Bronchial epithelial cell (primary cell): ENCODE data around the gene CPNE2. TPM values are rescaled to one million over a fixed set of nuclear protein-coding genes. Genes with fewer than 3 reads are reported as not detected.

ENCODE experiments used
- DNase-seq: peaks from one replicate; pipeline ENCODE4 v3.0.0-alpha.2; 2010; ENCODE audit warnings: low read depth
- FAIRE-seq: peaks from 2 replicates; lab custom pipeline; 2011; peaks lifted over from hg19 to GRCh38; lab: Jason Lieb, UNC
- H3K27me3 ChIP-seq: 2 replicates; pipeline ENCODE4 v1.5.1; 2011; ENCODE audit warnings: low read length; ENCODE audit not compliant: control insufficient read depth, insufficient read depth
- H3K36me3 ChIP-seq: 2 replicates; pipeline ENCODE4 v1.5.1; 2011; ENCODE audit warnings: low read length; ENCODE audit not compliant: control insufficient read depth, insufficient read depth
- H3K4me3 ChIP-seq: 2 replicates; pipeline ENCODE4 v1.5.1; 2011; ENCODE audit warnings: mild to moderate bottlenecking, low read depth, low read length, control low read depth
- total RNA-seq: library from RNA; depleted of rRNA; stranded (reverse); fragments of >200 nt; gene quantifications from 2 replicates; pipeline ENCODE4 v1.2.1, GENCODE V29; 2014
- TF ChIP-seq, protein P1 (sequence below): IDR thresholded peaks from 2 replicates; pipeline ENCODE4 v1.5.1; 2011; ENCODE audit warnings: mild to moderate bottlenecking, moderate library complexity, low read length, control low read depth, inconsistent platforms; ENCODE audit not compliant: insufficient read depth, severe bottlenecking

CPNE2 gene
- total RNA-seq, 1 donor from 2014 or later = 5.0 TPM

DNA sequence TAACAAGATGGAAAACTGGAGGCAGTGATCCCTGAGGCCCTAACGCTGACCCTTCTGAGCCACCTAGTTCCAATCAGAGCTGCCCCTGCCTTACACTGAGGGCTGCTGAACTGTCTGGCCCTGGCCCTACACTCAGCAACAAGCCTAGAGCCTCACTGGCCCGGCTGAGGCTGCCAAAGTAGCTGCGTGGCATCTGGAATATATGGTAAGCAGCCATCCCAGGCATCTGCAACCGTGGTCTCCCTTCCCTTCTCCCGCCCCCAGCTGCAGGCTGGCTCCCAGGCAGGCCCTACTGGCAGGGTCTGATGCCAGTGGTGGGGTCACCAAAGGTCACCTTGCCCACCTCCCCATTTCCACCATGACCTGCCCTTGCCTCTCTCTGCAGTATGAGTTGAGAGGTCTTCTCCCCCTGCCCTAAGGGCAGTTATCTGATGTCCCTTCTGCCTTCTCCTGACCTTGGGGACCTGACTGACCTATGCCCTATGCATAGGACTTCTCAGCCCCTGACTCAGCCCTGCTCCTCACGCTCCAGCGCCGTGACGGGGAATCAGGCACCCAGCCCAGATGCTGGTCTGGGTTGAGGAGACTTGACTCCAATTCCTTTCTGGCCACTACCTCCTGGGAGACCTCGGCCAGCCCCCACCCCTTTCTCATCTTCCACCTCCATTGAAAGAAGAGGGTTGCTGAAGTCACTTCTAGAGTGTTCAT lies 45.3 kb downstream of the CPNE2 start:
- FAIRE-seq = peak; percentile 36
- H3K4me3 ChIP-seq = no peak overlapping the region
- H3K36me3 ChIP-seq = no peaks in the 10 kb centered on the region
- TF ChIP-seq, protein P1, sequence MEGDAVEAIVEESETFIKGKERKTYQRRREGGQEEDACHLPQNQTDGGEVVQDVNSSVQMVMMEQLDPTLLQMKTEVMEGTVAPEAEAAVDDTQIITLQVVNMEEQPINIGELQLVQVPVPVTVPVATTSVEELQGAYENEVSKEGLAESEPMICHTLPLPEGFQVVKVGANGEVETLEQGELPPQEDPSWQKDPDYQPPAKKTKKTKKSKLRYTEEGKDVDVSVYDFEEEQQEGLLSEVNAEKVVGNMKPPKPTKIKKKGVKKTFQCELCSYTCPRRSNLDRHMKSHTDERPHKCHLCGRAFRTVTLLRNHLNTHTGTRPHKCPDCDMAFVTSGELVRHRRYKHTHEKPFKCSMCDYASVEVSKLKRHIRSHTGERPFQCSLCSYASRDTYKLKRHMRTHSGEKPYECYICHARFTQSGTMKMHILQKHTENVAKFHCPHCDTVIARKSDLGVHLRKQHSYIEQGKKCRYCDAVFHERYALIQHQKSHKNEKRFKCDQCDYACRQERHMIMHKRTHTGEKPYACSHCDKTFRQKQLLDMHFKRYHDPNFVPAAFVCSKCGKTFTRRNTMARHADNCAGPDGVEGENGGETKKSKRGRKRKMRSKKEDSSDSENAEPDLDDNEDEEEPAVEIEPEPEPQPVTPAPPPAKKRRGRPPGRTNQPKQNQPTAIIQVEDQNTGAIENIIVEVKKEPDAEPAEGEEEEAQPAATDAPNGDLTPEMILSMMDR = no peak
- DNase-seq = no peak
- no peaks in the 10 kb centered on the region for H3K27me3 ChIP-seq

DNA sequence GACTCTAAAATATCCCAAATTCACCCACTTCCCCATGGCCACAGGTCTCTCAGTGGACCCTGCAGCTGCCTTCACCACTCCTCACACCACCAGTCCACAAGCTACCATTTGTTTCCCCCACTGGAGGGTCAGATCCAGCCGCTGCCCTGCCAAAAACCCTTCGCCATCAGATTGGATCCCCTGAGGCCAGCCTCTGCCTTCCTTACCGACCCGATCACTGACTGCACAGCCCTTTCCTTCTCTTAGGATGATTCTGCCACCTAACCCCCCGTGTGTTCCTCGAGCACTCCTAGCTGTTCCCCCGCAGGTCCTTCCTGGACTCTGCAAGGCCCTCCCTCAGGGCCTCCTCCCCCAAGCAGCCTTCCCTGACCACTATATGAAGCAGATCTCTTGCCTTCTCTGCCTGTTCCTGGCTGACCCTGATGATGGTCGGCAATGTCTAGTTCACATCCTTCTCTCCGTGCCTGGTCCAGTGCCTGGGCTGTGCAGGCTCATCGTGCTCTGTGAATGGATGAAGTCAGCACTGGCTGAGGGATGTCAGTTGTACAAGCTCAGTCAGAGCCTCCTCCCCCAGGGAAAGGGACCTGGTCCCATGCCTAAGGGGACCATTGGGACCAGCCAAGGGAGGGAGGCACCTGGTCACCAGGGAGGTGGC lies 46.0 kb downstream of the CPNE2 start:
- DNase-seq (no peak), FAIRE-seq (no peak)
- Histone ChIP-seq H3K36me3 (no peaks in the 10 kb centered on the region), H3K27me3 (no peaks in the 10 kb centered on the region), H3K4me3 (no peak overlapping the region)
- TF ChIP-seq, protein P1 = no peak

DNA sequence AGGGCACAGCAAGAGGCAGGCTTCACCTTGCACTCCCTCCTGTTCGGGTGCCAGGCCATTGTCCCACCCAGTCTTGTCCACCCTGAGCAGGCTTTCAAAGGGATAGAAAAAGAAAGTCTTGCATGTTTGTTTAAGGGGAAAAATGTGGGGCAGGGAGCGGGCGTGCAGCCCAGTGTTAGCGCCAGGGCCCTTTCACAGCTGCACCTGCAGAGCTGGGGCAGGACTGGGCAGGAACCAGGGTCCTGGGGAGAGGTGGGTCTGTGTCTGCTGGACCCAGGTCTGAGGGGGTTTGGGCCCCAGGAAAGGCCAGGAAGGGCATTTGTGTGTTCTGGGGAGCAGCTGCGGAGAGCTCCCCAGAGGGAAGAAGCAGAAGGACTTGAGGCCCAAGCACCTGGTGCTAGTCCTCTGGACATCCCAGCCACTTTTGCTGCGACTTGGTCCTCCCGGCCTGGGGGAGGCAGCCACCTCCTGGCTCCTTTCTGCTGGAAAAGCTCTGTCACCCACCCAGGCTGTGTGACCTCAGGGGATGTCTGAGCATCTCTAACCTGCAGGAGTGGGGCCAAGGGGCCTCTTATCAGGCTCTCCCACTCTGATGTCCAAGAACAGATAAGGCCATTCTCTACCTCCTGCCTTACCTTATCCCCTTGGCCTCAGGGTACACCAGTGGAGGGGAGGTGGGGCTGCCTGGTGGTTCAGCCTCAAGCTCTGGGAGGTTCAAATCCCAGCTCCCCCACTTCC lies 48.7 kb downstream of the CPNE2 start:
- DNase-seq (no peak), FAIRE-seq (no peak)
- TF ChIP-seq, protein P1 = no peak

DNA sequence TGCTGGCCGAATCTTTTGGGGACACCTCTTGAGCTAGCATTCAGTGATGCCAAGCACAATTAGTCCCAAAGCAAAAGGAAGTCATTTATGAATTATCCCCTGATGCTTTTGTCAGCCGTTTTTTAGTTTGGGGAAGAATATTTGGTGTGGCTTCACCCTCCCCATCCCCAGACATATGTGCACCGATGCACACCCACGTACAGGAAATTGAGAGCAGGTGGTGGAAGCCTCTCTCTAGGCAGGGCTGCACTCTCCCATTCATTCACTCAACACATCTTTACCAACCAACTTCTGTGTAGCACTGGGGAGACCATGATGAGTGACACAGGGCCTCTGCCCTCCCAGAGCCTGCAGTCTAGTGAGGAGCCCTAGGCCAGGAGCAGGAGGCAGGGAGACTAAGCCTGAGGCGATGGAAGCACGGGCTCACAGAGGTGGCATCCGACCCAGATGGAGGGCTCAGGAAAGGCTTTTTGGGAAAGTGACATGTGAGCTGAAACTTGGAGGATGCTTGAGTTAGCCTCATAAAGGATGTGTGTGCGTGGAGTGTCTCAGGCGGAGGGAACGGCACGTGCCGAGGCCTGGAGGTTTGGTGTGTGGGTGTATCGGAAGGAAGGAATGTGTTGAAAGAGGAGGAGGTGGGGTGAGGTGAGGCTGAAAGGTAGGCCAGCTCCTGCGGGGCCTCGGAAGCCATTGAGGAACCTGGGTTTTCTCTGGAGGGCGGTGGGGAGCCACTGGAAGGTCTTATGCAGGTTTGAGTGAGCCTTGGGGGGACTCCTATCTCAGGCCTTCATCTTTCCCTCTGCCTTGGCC lies 49.6 kb downstream of the CPNE2 start:
- DNase-seq = peak; percentile 23

More for the DNA sequence above, 48.7 kb downstream of the CPNE2 start:
- H3K27me3 ChIP-seq = no peaks in the 10 kb centered on the region
- H3K4me3 ChIP-seq = no peak overlapping the region
- H3K36me3 ChIP-seq = no peaks in the 10 kb centered on the region

More for the DNA sequence above, 49.6 kb downstream of the CPNE2 start:
- no peak for FAIRE-seq
- Histone ChIP-seq H3K36me3 (no peaks in the 10 kb centered on the region), H3K27me3 (no peaks in the 10 kb centered on the region), H3K4me3 (no peak overlapping the region)
- TF ChIP-seq, protein P1 = no peak
